Measurements from ENCODE around the gene SLC39A11.

DNA sequence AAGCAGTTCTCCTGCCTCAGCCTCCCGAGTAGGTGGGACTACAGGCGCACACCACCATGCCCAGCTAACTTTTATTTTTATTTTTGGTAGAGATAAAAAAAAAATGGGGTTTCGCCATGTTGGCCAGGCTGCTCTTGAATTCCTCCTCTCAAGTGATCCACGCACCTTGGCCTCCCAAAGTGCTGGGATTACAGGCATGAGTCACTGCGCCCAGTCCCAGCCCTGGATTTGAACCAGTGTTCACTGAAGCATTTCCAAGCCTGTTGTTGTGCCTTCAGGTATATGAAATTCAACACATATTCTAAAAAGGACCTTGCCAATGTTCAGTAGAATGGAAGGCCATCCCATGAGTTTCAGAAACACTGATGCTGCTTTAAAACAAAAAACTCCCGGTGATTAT is 165.3 kb downstream of the SLC39A11 start:
- TF ChIP-seq, protein P1, sequence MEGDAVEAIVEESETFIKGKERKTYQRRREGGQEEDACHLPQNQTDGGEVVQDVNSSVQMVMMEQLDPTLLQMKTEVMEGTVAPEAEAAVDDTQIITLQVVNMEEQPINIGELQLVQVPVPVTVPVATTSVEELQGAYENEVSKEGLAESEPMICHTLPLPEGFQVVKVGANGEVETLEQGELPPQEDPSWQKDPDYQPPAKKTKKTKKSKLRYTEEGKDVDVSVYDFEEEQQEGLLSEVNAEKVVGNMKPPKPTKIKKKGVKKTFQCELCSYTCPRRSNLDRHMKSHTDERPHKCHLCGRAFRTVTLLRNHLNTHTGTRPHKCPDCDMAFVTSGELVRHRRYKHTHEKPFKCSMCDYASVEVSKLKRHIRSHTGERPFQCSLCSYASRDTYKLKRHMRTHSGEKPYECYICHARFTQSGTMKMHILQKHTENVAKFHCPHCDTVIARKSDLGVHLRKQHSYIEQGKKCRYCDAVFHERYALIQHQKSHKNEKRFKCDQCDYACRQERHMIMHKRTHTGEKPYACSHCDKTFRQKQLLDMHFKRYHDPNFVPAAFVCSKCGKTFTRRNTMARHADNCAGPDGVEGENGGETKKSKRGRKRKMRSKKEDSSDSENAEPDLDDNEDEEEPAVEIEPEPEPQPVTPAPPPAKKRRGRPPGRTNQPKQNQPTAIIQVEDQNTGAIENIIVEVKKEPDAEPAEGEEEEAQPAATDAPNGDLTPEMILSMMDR (conservative IDR thresholded peaks at IDR 0.05; ENCODE audit: low read depth, low read length) = no peak
- TF ChIP-seq EZH2 (IDR thresholded peaks at IDR 0.05; ENCODE audit: borderline replicate concordance, low read depth, low read length, poor library complexity, severe bottlenecking) = no peak
